Caco-2 (cell line): ENCODE results near the gene CENPF. TPM values are rescaled to one million over a fixed set of nuclear protein-coding genes. Genes with fewer than 3 reads are reported as not detected.
A peak's percentile ranks its signal among the peaks of the same experiment; 100 is the strongest.

Experiments used
- BruUV-seq: library from RNA; stranded (reverse); fragments of 400-500 nt; replicated peaks from 2 replicates; lab custom pipeline; 2021; lab: Mats Ljungman, UMichigan
- CTCF ChIA-PET: fragments of 300-600 bp; sonication (Branson Sonifier 250); formaldehyde crosslinking; loops from one replicate; lab custom pipeline; 2022; ENCODE audit warnings: antibody characterized with exemption; lab: Charles Lee
- POLR2A ChIA-PET: fragments of 300-600 bp; sonication (Branson Sonifier 250); formaldehyde crosslinking; loops from one replicate; lab custom pipeline; 2022; ENCODE audit warnings: antibody characterized with exemption; lab: Charles Lee
- DNase-seq, 2 experiments: peaks; one replicate each; pipeline versions ENCODE4 v3.0.0 to v3.0.0-alpha.2; 2020 to 2022
- H3K27me3 ChIP-seq: replicated peaks from 2 replicates; pipeline ENCODE4 v1.6.0; 2011; ENCODE audit warnings: low read length; ENCODE audit not compliant: control insufficient read depth, insufficient read depth
- H3K36me3 ChIP-seq: 2 replicates; pipeline ENCODE4 v1.5.1; 2011; ENCODE audit warnings: low read length; ENCODE audit not compliant: control insufficient read depth, insufficient read depth
- H3K4me1 ChIP-seq: fragments of 250-450 bp; sonication (Bioruptor Pico); 2 replicates; pipeline ENCODE4 v1.5.1; 2020; ENCODE audit warnings: mild to moderate bottlenecking
- H3K4me3 ChIP-seq: 2 replicates; pipeline ENCODE4 v1.5.1; 2011; ENCODE audit warnings: low read depth, mild to moderate bottlenecking, control low read depth, low read length
- H3K9me3 ChIP-seq: fragments of 250-450 bp; sonication (Bioruptor Pico); 2 replicates; pipeline ENCODE4 v1.5.1; 2020; ENCODE audit warnings: mild to moderate bottlenecking, moderate library complexity
- H3K27ac Mint-ChIP-seq: one replicate; pipeline ENCODE4 v1.8.0; 2022; ENCODE audit warnings: mixed read lengths; ENCODE audit not compliant: unreplicated experiment
- H3K27me3 Mint-ChIP-seq: one replicate; pipeline ENCODE4 v1.8.0; 2022; ENCODE audit warnings: mixed read lengths; ENCODE audit not compliant: insufficient read depth, unreplicated experiment
- H3K36me3 Mint-ChIP-seq: one replicate; pipeline ENCODE4 v1.8.0; 2022; ENCODE audit warnings: mild to moderate bottlenecking, mixed read lengths; ENCODE audit not compliant: insufficient read depth, unreplicated experiment
- H3K4me1 Mint-ChIP-seq: one replicate; pipeline ENCODE4 v1.8.0; 2022; ENCODE audit warnings: low read depth, mixed read lengths; ENCODE audit not compliant: unreplicated experiment
- H3K4me3 Mint-ChIP-seq: one replicate; pipeline ENCODE4 v1.8.0; 2022; ENCODE audit warnings: mild to moderate bottlenecking, moderate library complexity, mixed read lengths; ENCODE audit not compliant: unreplicated experiment
- H3K9me3 Mint-ChIP-seq: one replicate; pipeline ENCODE4 v1.8.0; 2022; ENCODE audit warnings: mixed read lengths; ENCODE audit not compliant: unreplicated experiment
- intact Hi-C: fragments of 100-400 bp; cut with micrococcal nuclease; formaldehyde crosslinking; loops from one replicate; pipeline ENCODE4 v1.10.0; 2022; ENCODE audit not compliant: unreplicated experiment
- total RNA-seq: library from RNA; stranded (reverse); gene quantifications from 2 replicates; pipeline ENCODE4 v1.2.3, GENCODE V29; 2022
- TF ChIP-seq, protein P1 (sequence below), 2 experiments: fragments of 200-600 bp in 1 of 2; IDR thresholded peaks; 1 replicate in 1 of 2; 2 replicates in 1 of 2; pipeline versions ENCODE4 v1.5.1 to v1.8.0; 2011 to 2022; ENCODE audit warnings: antibody characterized with exemption in 1 of 2, control low read depth in 1 of 2, inconsistent platforms in 1 of 2, low read depth in 1 of 2, low read length in 1 of 2, mild to moderate bottlenecking in 1 of 2, moderate library complexity in 1 of 2; ENCODE audit not compliant: insufficient read depth in 1 of 2, severe bottlenecking in 1 of 2, unreplicated experiment in 1 of 2

The CENPF gene
- total RNA-seq, 1 experiment from 2014 or later: 145 TPM

DNA sequence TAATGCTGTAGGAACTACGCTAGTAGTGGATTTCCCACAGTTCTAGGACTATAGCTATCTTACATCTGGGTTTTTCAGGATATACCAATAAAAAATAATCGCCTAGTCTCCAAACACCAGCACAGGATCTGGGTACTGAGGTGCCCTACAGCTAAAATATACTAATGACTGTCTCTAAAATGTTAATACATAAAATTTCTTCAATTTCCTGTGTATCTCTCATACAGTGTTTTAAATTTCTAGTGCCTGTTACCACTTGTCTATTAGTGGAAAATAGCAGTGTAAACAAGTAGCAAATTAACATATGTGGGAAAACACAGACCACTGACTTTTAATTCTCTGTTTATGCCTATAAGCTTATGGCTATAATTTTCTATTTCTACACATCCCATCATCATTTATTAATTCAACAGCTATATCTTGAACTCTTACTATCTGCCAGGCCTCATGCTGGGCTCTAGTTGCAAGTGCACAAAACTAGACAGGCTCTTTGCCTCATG is 35.5 kb upstream of the CENPF start:
- H3K36me3 Mint-ChIP-seq: no peaks in the 10 kb centered on the region
- no peaks in the 10 kb centered on the region for H3K4me1 ChIP-seq

GRCh38 chr1:214568328-214568727 is 34.7 kb upstream of the CENPF start:
- no TSS peak for BruUV-seq
- Histone ChIP-seq H3K27me3 (no peaks in the 10 kb centered on the region), H3K4me3 (no peak overlapping the region), H3K36me3 (no peaks in the 10 kb centered on the region), H3K4me1 (no peaks in the 10 kb centered on the region), H3K9me3 (no peaks in the 10 kb centered on the region; the same call in 1 of the 2 replicates)
- TF ChIP-seq, protein P1, sequence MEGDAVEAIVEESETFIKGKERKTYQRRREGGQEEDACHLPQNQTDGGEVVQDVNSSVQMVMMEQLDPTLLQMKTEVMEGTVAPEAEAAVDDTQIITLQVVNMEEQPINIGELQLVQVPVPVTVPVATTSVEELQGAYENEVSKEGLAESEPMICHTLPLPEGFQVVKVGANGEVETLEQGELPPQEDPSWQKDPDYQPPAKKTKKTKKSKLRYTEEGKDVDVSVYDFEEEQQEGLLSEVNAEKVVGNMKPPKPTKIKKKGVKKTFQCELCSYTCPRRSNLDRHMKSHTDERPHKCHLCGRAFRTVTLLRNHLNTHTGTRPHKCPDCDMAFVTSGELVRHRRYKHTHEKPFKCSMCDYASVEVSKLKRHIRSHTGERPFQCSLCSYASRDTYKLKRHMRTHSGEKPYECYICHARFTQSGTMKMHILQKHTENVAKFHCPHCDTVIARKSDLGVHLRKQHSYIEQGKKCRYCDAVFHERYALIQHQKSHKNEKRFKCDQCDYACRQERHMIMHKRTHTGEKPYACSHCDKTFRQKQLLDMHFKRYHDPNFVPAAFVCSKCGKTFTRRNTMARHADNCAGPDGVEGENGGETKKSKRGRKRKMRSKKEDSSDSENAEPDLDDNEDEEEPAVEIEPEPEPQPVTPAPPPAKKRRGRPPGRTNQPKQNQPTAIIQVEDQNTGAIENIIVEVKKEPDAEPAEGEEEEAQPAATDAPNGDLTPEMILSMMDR (IDR thresholded peaks at IDR 0.05; ENCODE audit: insufficient read depth in 1 of 2, low read depth in 1 of 2, low read length in 1 of 2, severe bottlenecking in 1 of 2, unreplicated experiment in 1 of 2): no peak
- DNase-seq: no peak
- no peaks in the 10 kb centered on the region for H3K9me3 Mint-ChIP-seq
- H3K27ac Mint-ChIP-seq: no peak overlapping the region
- H3K4me1 Mint-ChIP-seq: peaks cover 12% of the 10 kb centered on the region
- ChIA-PET CTCF (no interaction called here), POLR2A (interaction anchor here (1.5 kb wide), 1 partner anchor 17 kb away, joined by 4 read pairs; the partner anchor contains the start of gene PTPN14)
- intact Hi-C loops: no loop called here
- no peaks in the 10 kb centered on the region for H3K27me3 Mint-ChIP-seq
- no peak overlapping the region for H3K4me3 Mint-ChIP-seq
- no peaks in the 10 kb centered on the region for H3K36me3 Mint-ChIP-seq

More for the DNA sequence above, 35.5 kb upstream of the CENPF start:
- no peak overlapping the region for H3K27ac Mint-ChIP-seq
- intact Hi-C loops: no loop called here
- no peak overlapping the region for H3K4me3 ChIP-seq
- no peaks in the 10 kb centered on the region for H3K27me3 ChIP-seq
- H3K4me1 Mint-ChIP-seq: peaks cover 12% of the 10 kb centered on the region
- POLR2A ChIA-PET: interaction anchor here (1.5 kb wide), 1 partner anchor 16 kb away, joined by 4 read pairs; the partner anchor contains the start of gene PTPN14
- H3K9me3 Mint-ChIP-seq: no peaks in the 10 kb centered on the region
- no peak overlapping the region for H3K4me3 Mint-ChIP-seq
- no peaks in the 10 kb centered on the region for H3K36me3 ChIP-seq
- H3K27me3 Mint-ChIP-seq: no peaks in the 10 kb centered on the region
- no peak for DNase-seq
- H3K9me3 ChIP-seq: no peaks in the 10 kb centered on the region; the same call in 1 of the 2 replicates
- TF ChIP-seq, protein P1 (IDR thresholded peaks at IDR 0.05; ENCODE audit: insufficient read depth in 1 of 2, low read depth in 1 of 2, low read length in 1 of 2, severe bottlenecking in 1 of 2, unreplicated experiment in 1 of 2): no peak
- CTCF ChIA-PET: interaction anchor here (1.4 kb wide), 1 partner anchor 236 kb away, joined by 3 read pairs; no protein-coding TSS in a partner anchor
- no TSS peak for BruUV-seq

DNA sequence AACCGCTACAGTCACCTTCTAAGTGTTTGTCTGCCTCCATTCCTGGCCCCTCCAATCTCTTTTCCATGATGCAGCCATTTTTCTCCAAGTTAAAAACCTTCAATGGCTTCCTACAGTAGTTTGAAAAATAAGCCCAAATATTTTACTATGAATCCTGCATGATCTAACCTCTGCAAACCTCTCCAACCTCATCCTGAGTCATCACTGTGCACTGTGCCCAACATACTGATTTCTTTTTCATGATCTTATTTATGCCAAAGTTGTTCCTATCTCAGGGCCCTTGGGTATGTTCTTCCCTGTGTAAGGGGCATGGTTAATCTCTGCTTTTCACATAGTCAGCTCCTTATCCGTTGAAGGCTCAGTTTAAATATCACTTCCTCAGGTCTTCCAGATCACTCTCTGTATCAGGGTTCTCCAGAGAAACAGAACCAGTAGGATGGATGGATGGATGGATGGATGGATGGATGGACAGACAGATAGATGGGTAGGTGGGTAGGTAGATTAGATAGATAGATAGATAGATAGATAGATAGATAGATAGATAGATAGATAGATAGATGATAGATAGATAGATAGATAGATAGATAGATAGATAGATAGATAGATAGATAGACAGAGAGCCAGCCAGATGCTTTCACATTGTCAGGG is 33.5 kb upstream of the CENPF start:
- Histone ChIP-seq H3K36me3 (no peaks in the 10 kb centered on the region), H3K9me3 (no peaks in the 10 kb centered on the region; the same call in 1 of the 2 replicates), H3K4me1 (no peaks in the 10 kb centered on the region), H3K27me3 (no peaks in the 10 kb centered on the region), H3K4me3 (no peak overlapping the region)
- no peak overlapping the region for H3K4me3 Mint-ChIP-seq
- no TSS peak for BruUV-seq
- H3K27me3 Mint-ChIP-seq: no peaks in the 10 kb centered on the region
- intact Hi-C loops: no loop called here
- H3K9me3 Mint-ChIP-seq: no peaks in the 10 kb centered on the region
- ChIA-PET CTCF (no interaction called here), POLR2A (interaction anchor here (0.5 kb wide), 1 partner anchor 12 kb away, joined by 3 read pairs; no protein-coding TSS in a partner anchor)
- no peak for DNase-seq
- peaks cover 12% of the 10 kb centered on the region for H3K4me1 Mint-ChIP-seq
- H3K36me3 Mint-ChIP-seq: no peaks in the 10 kb centered on the region
- H3K27ac Mint-ChIP-seq: peak overlapping the region; percentile 53
- TF ChIP-seq, protein P1 (IDR thresholded peaks at IDR 0.05; ENCODE audit: insufficient read depth in 1 of 2, low read depth in 1 of 2, low read length in 1 of 2, severe bottlenecking in 1 of 2, unreplicated experiment in 1 of 2): no peak
